Ramos (cell line): ENCODE measurements around the gene ZNF768.
"Not testable (repeated sequence)": the region's sequence is repeated elsewhere in the genome, so short reads cannot be mapped to it uniquely, and the experiment has no call there.

Experiments used
- in situ Hi-C: fragments of 300-500 bp; cut with MboI; formaldehyde crosslinking; loops from one replicate; pipeline ENCODE4 v1.14.3; 2022; ENCODE audit warnings: low sequenced_read_pairs; ENCODE audit not compliant: unreplicated experiment

Gene ZNF768

GRCh38 chr16:30556125-30556473 is 29.7 kb upstream of the ZNF768 start:
- in situ Hi-C loops = no loop called here

GRCh38 chr16:30555315-30556124 is 29.2 kb upstream of the ZNF768 start:
- in situ Hi-C loops = no loop called here

GRCh38 chr16:30554557-30555314 is 28.4 kb upstream of the ZNF768 start:
- in situ Hi-C loops = no loop called here

- in situ Hi-C loops = no loop called here
Observed at GRCh38 chr16:30553393-30553899, 27.1 kb upstream of the ZNF768 start.

- in situ Hi-C loops = no loop called here
Observed at GRCh38 chr16:30552956-30553355, 26.6 kb upstream of the ZNF768 start.

GRCh38 chr16:30551781-30552180 is 25.4 kb upstream of the ZNF768 start:
- in situ Hi-C loops = no loop called here

GRCh38 chr16:30548416-30549253 is 22.3 kb upstream of the ZNF768 start:
- in situ Hi-C loops = no loop called here

- in situ Hi-C loops = no loop called here
Observed at GRCh38 chr16:30546115-30546514, 19.7 kb upstream of the ZNF768 start.

GRCh38 chr16:30543067-30543466 is 16.7 kb upstream of the ZNF768 start:
- in situ Hi-C loops = no loop called here

GRCh38 chr16:30541502-30542329 is 15.3 kb upstream of the ZNF768 start:
- in situ Hi-C loops = no loop called here

GRCh38 chr16:30540916-30541464 is 14.6 kb upstream of the ZNF768 start:
- in situ Hi-C loops = not testable (repeated sequence)

- in situ Hi-C loops = not testable (repeated sequence)
Observed at GRCh38 chr16:30539986-30540526, 13.7 kb upstream of the ZNF768 start.

- in situ Hi-C loops = no loop called here
Observed at GRCh38 chr16:30539000-30539964, 12.9 kb upstream of the ZNF768 start.

- in situ Hi-C loops = not testable (repeated sequence)
Observed at GRCh38 chr16:30536391-30537024, 10.1 kb upstream of the ZNF768 start.

GRCh38 chr16:30535777-30536190 is 9.4 kb upstream of the ZNF768 start:
- in situ Hi-C loops = no loop called here

GRCh38 chr16:30535106-30535776 is 8.9 kb upstream of the ZNF768 start:
- in situ Hi-C loops = no loop called here
